Uterus (tissue), 2 donors: Measurements from ENCODE around the gene LSAMP.

Experiments
- POLR2A ChIP-seq, 2 donors: fragments of 450-650 bp; IDR thresholded peaks; one replicate each; pipeline ENCODE4 v1.6.1; 2016; ENCODE audit warnings: antibody characterized with exemption in 2 of 2, mild to moderate bottlenecking in 1 of 2, moderate library complexity in 1 of 2
- TF ChIP-seq, protein P1 (sequence below), 4 experiments: fragments of 200-600 bp in 2 of 4; fragments of 450-650 bp in 2 of 4; sonication (generic) in 2 of 4; IDR thresholded peaks; one replicate each; pipeline ENCODE4 v1.5.1; 2016 to 2019; ENCODE audit warnings: antibody characterized with exemption in 4 of 4, mild to moderate bottlenecking in 2 of 4, moderate library complexity in 1 of 4

DNA sequence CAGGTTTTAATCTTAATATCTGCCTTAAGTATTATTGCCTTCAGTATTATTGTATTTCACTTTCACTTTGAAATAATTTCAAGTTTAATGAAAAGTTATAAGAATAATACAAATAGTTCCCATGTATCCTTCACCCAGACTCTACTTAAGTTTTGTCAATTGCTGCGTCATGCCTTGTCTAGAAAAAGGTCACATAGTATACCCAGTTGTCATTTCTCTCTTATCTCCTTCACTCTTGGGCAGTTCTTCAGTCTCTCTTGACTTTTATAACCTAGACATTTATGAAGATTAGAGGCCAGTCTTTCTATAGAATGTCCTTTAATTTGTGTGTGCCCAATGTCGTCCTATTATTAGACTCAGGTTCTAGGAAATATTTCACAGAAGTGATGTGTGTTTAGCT lies 367.7 kb downstream of the LSAMP start:
- TF ChIP-seq, protein P1, sequence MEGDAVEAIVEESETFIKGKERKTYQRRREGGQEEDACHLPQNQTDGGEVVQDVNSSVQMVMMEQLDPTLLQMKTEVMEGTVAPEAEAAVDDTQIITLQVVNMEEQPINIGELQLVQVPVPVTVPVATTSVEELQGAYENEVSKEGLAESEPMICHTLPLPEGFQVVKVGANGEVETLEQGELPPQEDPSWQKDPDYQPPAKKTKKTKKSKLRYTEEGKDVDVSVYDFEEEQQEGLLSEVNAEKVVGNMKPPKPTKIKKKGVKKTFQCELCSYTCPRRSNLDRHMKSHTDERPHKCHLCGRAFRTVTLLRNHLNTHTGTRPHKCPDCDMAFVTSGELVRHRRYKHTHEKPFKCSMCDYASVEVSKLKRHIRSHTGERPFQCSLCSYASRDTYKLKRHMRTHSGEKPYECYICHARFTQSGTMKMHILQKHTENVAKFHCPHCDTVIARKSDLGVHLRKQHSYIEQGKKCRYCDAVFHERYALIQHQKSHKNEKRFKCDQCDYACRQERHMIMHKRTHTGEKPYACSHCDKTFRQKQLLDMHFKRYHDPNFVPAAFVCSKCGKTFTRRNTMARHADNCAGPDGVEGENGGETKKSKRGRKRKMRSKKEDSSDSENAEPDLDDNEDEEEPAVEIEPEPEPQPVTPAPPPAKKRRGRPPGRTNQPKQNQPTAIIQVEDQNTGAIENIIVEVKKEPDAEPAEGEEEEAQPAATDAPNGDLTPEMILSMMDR (IDR thresholded peaks at IDR 0.05) = no peak
- no peak for TF ChIP-seq POLR2A (IDR thresholded peaks at IDR 0.05)
